NOMO-1 treated with DMSO at 0.1 percent for 48 hours (cell line): ENCODE data around the gene KDM8.

Source experiments
- DNase-seq: peaks from one replicate; lab custom pipeline; 2025; ENCODE audit not compliant: unreplicated experiment; lab: John Stamatoyannopoulos, UW

KDM8 gene

DNA sequence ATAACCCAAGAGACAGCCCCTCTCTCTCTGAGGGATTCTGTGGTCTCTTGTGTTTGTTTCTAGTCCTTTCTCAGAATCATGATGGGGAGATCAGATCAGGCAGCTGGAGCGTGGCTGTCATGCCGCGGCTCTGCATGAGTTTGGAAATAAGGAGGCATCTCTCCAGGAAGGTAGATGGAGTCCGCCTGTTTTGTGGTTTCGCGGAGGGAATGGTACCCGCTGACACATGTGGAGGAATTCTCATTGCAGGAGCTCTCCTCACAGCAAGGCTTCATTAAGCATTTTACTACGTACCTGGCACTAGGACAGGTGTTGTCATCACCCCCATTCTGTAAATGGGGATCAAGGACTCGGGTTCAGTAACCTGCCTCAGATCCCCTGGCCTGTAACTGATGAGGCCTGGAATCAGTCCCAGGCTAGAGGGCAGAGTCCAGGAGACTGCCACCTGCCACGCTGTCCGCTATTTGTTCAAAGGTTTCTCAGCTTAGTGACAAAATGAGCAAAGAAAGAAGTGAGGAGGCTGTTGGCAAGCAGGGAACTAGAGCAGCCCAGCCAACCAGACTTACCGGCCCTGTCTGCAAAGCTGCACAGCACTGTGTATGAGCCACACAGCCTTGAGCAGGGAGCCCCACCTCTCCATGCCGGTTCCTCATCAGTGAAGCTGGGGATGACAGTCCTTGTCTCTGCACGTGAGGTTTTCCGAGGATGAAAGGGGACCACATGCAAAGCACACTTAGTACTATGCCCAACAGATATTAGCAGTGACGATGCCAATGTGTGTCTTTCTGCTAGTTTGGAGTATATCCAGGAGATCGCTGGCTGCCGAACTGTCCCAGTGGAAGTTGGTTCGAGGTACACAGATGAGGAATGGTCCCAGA, 11.0 kb downstream of the KDM8 start:
- DNase-seq = no peak

DNA sequence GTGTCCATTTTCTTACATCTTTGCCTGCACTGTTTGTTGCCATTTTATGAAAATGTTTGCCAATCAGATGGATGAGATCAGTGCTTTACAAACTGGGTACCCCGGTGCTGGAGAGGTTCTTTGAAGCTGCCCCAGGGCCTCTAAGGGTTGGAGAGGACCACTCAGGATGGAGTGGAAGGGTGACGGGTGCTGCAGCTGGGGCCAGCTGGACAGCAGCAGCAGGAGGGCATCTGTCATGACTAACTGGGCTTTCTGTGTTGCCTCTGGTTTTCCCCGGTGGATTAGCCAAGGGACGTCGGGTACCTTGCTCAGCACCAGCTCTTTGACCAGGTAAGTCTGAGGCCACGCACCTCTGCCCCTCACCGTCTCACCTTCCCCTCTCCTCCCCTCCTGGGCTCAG, 12.3 kb downstream of the KDM8 start:
- DNase-seq = no peak

DNA sequence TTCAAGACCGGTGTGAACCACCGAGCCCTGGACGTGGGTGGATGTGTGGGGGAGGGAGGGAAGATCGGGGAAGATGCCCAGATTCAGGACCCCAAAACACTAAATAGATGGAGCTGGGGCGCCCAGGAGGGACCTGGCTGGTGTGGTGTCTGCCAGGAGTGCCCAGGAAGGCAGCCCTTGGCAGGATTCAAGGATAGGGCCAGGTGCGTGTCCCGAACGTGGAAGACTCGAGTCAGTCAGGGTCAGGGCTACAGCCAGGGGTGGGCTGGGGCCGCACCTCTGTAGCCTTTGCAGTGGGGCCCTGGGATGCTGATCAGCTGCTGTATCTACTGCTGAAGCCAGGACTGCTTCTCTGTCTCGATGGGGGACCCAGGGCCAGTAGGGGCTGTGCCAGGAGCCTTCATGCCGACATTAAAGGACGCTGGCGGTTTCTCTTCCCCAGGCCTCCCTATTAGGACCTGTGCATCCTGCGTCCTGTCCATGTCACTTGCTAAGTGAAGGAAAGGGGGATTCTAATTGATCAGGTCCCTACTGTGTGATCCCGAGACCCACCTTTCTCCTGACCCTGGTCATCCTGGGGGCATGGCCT, 13.1 kb downstream of the KDM8 start:
- no peak for DNase-seq

DNA sequence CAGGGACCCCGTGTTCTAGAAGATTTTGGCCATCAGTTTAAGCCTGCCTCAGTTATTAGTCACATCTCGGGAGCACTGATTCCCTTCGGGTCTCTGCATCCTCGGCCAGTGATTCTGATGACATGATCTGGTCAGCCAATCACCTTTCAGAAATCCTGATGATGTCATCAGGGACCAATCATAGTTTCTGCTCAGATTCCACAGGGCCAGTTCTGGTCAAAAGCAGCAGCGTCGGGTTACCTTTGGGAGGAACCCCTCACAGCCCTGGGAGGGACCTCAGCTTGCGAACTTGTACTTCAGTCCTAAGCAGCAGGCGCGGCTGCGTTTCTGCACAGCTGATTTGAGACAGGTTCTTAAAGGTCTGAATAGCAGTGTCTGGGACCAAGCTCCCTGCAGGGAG, 13.9 kb downstream of the KDM8 start:
- DNase-seq = no peak

DNA sequence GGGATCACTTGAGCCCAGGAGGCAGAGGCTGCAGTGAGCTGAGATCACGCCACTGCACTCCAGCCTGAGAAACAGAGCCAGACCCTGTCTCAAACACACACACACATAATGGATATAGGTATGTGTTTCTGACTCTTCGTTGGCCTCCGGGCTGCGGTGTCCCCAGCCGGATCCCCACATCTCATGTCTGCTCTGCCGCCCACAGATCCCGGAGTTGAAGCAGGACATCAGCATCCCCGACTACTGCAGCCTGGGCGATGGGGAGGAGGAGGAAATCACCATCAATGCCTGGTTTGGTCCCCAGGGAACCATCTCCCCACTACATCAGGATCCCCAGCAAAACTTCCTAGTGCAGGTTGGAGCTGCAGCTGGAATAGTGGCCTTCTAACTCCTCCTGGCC, 15.4 kb downstream of the KDM8 start:
- no peak for DNase-seq

DNA sequence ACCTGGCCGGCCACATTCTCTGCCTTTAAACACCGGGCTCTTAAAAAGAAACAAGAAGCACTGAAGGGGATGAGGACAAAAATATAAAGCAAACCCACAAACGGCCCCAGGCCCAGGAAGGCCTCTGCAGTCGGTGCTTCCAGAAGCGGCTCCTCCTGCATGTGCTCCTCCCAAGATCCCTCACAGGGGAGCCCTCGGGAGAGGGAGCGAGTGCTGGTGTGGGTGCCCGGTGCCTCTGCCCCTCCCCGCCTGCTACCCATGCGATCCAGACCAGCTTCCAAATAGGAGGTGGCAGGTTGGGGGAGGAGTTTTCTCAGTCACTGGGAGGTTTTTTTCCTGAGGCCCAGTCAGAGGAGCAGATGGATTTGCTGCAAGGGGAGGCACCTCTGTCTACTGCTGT, 15.8 kb downstream of the KDM8 start:
- no peak for DNase-seq

DNA sequence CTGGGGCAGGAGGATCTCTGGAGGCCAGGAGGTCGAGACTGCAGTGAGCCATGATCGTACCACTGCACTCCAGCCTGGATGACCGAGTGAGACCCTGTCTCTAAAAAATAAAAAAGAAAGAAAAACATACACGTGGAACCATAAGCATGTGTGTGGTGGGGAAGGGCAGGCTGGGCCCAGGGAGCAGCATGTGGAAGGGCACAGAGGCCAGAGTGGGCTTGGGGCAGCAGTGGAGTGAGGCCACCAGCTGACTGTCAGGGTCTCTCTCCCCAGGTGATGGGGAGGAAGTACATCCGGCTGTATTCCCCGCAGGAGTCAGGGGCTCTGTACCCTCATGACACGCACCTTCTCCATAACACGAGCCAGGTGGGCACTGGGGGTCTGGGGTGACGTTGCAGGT, 16.8 kb downstream of the KDM8 start:
- DNase-seq = no peak

DNA sequence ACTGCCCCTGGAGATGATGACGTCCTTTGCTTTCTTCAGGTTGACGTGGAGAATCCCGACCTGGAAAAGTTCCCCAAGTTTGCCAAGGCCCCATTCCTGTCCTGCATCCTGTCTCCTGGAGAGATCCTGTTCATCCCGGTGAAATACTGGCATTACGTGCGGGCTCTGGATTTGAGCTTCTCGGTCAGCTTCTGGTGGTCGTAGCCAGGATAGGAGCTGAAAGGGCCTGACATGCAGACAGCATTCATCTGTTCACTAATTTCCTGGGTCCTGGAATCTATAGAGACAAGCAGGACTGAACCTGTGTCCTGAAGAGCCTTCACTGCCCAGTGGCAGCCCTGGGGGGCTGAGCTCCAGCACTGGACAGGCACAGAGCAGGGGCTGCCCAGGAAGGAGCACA, 17.2 kb downstream of the KDM8 start:
- DNase-seq = no peak

DNA sequence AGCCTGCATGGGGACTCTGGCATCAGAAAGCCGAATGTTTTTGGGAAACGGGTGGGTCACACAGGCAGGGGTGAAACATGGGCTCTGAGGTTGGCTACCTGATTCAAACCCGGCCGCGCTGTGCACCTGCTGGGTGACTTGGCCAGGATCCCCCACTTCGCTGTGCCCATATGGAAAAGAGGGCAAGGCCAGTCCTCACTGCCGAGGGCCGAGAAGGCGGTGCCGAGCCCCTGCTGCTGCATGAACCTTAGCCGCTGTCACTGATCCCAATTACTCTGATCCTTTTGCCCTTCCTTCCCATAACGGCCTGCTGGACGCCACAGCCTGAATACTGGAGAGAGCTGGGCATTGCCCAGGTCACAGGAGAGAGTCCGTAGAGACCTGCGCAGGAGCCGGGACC, 17.7 kb downstream of the KDM8 start:
- no peak for DNase-seq

DNA sequence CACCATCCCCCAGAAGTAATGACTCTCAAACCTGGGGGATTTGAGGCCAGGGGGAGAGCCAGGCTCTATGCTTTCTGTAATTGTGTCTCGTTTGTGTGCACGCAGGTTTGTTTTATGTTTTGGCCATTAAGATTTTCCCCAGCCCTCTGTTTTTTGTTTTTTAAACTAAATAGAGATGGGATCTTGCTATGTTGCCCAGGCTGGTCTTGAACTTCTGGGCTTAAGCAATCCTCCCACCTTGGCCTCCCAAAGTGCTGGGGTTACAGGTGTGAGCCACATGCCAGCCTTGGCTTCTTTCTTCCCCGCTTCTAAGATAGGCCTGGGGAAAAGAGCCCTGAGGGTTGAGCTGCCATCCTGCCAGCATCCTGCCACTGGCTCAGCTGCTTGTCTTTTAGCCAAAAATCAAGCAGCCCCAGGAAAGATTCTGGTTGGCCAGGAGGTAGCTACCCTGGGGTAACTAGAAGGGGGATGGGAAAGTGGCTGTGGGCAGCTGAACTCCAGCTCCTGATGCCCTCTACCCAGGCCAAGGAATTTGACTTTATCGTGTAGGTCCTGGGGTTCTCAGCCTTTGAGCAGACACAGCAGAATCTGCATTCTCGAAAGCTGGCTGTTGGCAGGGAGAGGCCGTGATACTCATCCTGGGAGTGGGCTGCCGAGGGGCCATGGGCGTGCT, 18.4 kb downstream of the KDM8 start:
- DNase-seq = no peak

DNA sequence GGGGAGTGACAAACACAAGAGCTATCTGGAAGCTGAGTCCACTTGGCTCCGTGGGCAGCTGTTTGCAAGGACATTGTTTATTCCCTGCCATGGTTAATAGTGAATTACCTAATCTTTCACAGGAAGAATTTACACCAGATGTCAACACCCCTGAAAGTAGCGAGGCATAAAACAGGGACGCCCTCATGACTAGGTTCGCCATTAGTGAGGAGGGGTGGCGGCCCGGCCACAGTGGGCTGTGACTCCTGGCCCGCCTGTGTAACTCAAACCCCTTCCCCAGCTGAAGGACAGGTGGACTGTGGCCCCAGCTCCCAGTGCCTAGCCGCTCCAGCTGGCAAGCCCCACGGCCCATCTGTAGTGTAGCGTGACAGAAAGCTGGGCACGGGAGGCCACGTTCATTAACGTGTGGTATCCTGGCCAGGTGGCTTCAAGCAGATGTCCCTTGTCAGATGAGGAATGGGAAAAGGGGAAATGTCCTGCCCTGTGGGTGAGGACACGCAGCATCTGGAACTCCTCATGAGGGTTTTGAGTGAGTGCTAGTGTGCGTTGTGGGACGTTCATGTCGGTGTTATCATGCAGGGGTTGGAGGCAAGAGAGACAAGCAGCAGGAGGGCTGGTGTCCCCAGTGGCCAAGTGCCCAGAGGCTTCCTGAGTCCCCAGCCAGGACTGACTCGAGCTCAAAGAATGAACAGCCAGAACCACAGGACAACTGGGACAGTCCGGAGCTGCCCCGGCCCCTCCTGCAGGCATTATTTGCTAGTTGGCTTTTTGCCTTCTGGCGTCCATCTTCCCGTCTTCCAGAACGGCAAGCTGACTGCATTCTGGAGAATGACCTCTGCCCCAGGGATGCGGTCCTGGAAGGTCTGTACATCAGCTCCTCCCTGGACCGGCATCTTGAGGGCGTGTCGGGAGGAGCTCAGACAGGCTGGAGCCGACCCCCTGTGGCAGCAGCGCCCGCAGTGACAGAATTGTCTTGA, 19.2 kb downstream of the KDM8 start:
- DNase-seq = no peak

DNA sequence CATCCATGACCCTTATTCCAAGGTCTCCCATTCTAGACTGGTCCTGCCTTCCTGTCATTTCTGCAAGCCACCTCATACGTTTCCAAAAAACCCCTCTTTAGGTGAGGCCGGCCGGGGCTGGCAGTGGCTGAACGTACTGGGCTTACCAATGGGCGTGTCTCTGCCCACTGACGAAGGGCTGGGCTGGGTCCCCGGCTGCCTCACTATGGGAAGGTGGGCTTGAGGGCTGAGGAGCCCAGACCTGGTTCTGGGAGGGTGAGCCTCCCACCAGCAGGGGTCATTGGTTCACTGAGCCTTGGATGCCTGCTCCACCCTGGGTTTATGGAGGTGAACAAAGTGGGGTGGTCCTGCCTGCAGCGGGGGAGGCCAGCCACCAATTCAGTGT, 19.9 kb downstream of the KDM8 start:
- DNase-seq = no peak

DNA sequence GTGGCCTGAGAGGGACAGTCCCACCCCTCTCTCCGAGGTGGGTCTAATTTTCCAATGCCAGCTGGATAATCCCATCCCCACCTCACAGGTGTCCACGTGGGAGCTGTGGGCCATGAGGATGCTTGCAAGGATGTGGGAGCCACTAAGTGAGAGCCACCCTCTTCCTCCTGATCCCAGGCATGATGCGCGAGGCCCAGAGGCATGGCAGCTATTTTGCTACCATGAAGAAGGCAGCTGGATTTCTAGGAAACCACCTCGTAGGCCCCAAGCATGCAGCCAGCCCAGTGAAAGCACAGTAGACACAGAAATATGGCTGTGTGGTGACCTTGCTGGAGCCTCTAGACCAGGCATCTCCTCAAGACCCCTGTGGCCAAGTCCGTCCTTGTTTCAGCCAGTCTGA, 20.4 kb downstream of the KDM8 start:
- DNase-seq = no peak

DNA sequence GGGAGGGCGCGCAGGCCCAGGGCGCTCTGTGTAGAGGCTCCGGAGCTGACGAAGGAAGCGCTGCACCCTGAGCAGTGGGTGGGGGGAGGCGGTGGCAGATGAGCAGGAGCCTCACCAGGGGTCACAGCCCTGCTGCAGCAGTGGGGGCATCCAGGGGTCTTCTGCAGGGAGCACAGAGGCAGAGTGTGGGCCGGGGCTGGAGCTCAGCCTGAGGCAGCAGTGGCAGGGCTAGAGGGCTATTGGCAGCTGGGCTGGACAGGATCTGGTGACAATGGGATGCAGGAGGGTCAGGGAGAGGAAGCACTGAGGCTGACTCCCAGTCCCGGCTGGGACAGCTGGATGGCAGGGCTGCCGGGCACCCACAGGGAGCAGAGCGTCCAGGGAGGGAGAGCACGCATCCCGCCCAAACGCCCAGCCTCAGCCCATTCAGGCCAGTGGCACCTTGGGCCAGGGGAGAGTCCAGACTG, 21.0 kb downstream of the KDM8 start:
- DNase-seq = no peak

DNA sequence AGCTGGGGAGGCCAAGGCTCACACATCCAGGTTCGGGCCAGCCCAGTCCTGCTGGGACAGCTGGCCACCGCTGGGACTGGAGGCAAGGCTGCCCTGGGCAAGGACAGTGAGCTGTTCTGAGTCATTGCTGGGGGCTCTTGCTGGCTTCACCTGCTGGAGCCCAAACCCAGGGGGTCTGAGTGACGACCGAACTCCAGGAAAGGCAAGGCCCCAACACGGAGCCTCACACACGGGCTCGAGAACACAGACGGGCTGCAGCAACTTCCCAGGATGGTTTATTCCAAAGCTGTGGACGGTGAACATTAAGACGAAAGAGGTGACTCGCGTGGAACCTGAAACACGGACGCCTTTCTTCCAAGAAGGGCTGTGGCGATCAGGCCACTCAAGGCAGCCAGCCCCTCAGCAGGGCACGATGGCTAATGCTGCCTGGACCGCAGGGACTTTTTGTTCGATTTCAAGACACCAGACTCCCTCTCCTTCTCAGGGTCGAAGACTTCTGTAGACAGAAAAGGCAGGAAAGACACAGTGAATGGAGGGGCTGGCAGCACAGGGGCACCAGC, 21.5 kb downstream of the KDM8 start:
- DNase-seq = no peak

DNA sequence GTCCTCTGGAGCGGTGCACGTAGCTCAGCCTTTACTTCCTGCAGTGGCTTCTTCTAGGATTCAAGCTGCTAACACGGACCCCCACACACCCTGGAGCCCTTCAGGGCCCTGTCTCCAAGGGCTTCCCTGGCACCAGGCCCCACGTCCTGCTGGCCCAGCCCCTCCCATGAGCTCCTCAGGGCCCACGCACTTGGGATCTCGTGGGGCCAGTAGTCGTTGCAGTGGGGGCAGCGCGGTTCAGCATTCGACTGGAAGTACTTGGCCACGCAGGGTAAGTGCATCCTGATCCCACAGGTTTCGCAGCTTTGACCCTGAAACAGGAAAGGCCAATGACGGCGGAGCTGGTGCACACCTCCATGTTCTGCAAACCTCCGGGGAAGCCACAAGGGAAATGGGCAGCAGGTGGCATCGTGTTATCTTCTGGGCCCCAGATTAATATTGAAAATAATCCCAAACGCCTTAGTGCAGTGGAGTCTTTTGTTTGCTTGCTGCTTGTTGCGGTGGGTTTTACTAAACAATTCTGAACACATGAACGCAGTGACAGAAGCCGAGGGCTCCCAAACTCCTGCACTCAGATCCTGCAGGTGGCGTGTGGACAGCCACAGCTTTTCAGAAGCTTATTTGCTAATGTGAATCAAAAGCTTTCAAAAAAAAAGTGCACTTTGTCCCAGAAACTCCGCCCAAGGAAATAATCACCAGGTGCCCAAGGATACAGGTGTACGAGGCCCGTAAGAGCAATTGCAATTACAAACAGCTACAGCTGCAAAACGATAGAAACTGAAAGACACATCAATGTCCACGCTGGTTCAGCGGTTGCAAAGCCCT, 22.4 kb downstream of the KDM8 start:
- no peak for DNase-seq

DNA sequence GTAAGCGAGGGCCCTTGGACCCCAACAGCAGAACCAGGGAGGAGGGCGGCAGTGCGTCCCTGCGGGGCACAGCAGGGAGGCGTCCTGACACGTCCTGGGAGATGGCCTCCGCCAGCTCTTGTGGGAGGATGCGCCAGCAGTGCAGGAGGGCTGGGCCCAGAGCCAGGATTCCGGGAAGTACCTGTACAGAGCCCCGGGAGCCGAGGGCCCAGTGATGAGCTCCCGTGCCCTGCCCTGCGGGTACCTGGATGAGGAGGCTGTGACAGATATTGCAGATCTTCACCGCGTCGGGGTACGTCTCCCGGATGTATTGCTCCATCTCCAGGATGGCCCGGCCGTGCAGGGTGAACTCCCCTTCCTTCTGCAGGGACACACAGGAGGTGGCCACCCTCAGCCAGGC, 23.1 kb downstream of the KDM8 start:
- DNase-seq = no peak

DNA sequence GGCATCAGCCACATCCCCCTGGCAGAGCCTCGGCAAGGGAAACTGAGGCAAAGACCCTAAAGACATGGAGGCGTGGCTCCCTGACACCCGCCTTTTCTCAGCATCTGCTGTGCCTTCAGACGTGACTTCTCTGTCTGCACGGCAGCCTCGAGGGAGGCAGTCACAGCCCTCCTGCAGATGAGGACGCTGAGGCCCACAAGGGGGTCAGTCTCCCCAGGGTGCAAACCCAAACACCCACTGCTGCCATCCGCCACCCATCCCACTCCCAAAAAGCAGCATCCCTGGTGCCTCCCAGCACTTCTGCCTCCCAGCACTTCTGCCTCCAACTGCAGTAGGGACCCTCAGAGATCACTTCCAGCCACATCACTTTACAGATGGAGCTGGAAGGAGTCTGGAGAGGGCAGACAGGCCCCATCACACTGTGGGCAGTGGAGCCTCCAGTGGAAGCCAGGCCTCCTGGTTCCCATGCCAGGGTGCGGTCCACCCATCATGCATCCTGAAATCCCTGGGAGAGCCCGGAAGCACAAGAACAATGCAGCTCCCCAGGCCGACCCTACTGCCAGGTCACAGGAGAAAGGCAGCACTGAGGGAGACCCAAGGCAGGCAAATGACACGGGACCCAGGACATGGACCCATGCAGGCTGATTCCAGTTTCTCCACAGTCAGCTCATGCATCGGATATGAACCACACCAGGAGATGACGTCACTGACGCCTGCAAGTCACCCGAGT, 23.8 kb downstream of the KDM8 start:
- DNase-seq = no peak

DNA sequence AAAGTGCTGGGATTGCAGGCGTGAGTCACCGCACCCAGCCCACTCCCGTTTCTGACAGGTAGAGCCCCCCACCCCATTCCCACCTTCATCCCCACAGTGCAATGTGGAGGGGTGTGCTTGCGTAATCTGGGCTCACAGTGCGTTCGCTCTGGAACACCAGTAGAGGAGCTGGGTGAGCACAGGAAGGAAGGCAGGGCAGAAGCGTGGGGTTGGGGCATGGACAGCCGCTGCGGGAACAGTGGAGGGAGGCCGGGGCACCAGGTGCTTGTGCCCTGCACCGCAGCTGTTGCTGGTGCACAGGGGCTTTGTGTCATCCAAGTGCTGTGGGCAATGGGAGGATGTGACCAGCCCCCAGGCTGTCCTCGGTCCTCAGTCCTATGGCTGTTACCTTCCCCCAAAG, 24.7 kb downstream of the KDM8 start:
- DNase-seq = no peak
